GM19324 (cell line): ENCODE data around the gene SHISA9.

Experiments used
- ATAC-seq: cut with Tn5 transposase; IDR thresholded peaks from one replicate; pipeline ENCODE4 v1.9.1; 2021; ENCODE audit warnings: mild to moderate bottlenecking, moderate library complexity; ENCODE audit not compliant: unreplicated experiment, low FRiP score

The SHISA9 gene

GRCh38 chr16:12942861-12943260, 41.5 kb downstream of the SHISA9 start:
- ATAC-seq = no peak

- ATAC-seq = no peak
These were observed 42.9 kb downstream of the SHISA9 start for GRCh38 chr16:12944300-12944699.

GRCh38 chr16:12951392-12951791, 50.0 kb downstream of the SHISA9 start:
- ATAC-seq = no peak

GRCh38 chr16:12951976-12952375, 50.6 kb downstream of the SHISA9 start:
- no peak for ATAC-seq

- no peak for ATAC-seq
These were observed 57.0 kb downstream of the SHISA9 start for GRCh38 chr16:12958366-12958765.

- ATAC-seq = no peak
These were observed 57.7 kb downstream of the SHISA9 start for GRCh38 chr16:12959072-12959471.

- ATAC-seq = no peak
These were observed 60.2 kb downstream of the SHISA9 start for GRCh38 chr16:12961626-12962025.

- no peak for ATAC-seq
These were observed 63.1 kb downstream of the SHISA9 start for GRCh38 chr16:12964461-12964860.

- no peak for ATAC-seq
These were observed 63.9 kb downstream of the SHISA9 start for GRCh38 chr16:12965274-12965804.

GRCh38 chr16:12971241-12971640, 69.8 kb downstream of the SHISA9 start:
- ATAC-seq = no peak

GRCh38 chr16:12972246-12972645, 70.8 kb downstream of the SHISA9 start:
- ATAC-seq = no peak

- no peak for ATAC-seq
These were observed 74.4 kb downstream of the SHISA9 start for GRCh38 chr16:12975766-12976165.

- no peak for ATAC-seq
These were observed 75.1 kb downstream of the SHISA9 start for GRCh38 chr16:12976496-12976895.

- ATAC-seq = no peak
These were observed 75.5 kb downstream of the SHISA9 start for GRCh38 chr16:12976936-12977335.

- ATAC-seq = no peak
These were observed 84.1 kb downstream of the SHISA9 start for GRCh38 chr16:12985516-12985915.

- no peak for ATAC-seq
These were observed 86.7 kb downstream of the SHISA9 start for GRCh38 chr16:12988071-12988470.

GRCh38 chr16:12992066-12992465, 90.7 kb downstream of the SHISA9 start:
- no peak for ATAC-seq

- ATAC-seq = no peak
These were observed 93.0 kb downstream of the SHISA9 start for GRCh38 chr16:12994402-12994801.

GRCh38 chr16:12995721-12996372, 94.4 kb downstream of the SHISA9 start:
- ATAC-seq = no peak

GRCh38 chr16:12998361-12999085, 97.1 kb downstream of the SHISA9 start:
- ATAC-seq = no peak

GRCh38 chr16:12999368-12999767, 98.0 kb downstream of the SHISA9 start:
- ATAC-seq = no peak

GRCh38 chr16:13005721-13006247, 104.4 kb downstream of the SHISA9 start:
- no peak for ATAC-seq
